NCI-H187 treated with DMSO at 0.1 percent for 48 hours (cell line): ENCODE measurements around the gene ADGRD2.

Source experiments
- DNase-seq: peaks from one replicate; lab custom pipeline; 2025; lab: John Stamatoyannopoulos, UW

Gene ADGRD2

DNA sequence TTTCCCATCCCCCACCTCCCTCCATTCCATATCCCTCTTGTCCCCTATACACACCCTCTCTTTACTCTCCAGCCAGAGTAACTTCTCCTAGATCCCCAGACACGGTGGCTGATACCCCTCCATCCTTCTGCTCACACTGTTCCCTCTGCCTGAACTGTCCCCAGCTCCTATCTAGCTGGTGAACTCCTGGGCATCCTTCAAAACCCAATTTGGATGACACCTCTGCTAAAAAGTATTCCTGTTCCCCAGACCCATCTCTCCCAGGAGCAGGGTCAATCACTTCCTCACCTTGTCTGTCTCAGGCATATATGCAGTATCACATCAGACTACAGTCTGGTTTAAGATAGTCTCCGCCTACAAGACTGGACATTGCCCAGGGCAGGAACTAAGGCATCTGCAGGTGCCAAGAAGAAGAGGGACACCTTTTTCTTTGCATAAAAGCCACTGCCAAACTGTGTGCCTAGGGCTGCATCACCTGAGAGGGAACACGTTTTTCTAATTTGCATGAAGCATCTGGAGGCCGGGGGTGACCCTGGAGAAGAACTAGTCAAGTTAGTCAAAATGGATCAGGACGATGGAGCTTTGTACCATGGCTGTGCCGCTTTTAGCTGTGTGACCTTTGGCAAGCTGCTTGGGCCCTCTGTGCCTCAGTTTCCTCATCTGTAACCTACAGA lies 29.8 kb downstream of the ADGRD2 start:
- DNase-seq = no peak

DNA sequence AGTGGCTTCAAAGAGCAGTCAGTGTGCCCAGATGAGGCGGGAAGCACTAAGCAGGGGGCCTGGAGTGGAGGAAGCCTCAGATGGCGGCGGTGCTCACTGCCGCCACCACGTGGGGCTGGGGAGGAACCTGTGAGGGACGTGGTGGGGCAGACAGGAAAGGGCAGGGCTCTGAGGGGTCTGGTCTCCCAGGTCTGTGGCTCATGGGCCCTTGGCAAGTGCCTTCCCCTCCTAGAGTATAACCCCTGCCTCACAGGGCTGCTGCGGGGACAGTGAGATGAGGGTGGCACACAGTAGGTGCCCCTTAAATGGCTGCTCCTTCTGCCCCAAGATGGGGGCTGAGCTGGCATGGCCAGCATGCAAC lies 30.4 kb downstream of the ADGRD2 start:
- DNase-seq = no peak

DNA sequence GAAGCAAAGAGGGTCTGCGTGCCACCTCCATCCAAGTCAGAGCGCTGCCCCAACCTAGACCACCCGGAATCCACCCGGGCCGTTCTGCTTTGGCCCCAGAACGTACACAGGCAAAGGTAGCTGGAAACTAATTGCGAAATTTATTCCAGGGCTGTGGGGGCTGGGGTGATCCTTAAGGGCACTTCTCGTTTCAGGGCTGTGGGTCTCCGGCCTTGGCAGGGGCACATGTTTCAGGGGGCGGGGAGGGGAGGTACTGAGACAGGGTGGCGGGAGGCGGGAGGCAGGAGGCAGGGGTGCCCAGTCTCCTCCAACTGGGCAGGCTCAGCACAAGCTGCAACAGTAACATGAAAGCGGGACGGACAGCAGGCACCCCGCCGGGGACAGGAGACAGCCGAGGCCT lies 30.9 kb downstream of the ADGRD2 start:
- no peak for DNase-seq

DNA sequence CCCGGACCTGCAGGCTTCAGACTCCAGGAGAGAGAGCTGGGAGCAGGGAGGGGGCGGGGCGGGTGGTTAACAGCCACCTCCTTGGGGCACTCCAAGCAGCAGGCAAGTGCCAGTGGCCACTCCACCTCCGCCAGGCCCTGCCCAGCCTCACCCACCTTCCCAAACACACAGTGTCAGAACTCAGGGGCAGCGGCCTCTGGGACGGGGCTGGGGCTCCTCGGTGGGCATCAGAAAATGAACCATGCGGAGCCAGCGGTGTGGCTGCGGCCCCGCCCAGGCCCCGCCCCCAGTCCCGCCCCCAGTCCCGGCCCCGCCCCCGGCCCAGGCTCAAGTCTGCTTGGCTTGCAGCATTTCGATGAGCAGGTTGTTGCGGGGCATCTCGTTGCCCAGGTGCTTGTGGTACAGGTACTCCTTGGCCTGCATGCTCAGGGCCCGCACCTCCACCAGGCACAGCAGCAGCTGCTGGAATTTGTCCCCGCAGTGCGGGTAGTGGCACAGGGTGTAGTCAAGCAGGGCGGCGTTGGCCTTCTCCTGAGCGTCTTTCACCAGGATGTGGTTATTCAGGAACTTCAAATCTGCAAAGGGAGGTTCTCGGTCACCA lies 32.3 kb downstream of the ADGRD2 start:
- no peak for DNase-seq

DNA sequence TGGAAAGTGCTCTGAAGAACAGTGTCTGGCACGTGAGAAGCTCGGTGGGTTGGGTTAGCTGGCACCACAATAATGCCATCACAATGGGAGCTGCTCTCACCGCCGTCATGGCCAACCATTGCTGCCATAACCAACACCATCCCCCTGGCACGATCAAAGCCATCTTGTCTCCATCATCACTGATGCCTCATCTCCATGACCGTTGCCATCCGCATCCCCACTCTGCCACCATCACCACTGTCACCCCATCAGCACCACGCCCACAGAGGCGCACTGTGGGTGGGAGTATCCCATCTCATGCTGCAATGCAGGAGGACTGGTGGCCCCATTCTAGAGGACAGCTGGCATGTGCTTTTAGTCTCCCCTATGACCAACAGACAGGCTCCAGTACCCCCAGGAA lies 33.2 kb downstream of the ADGRD2 start:
- DNase-seq = no peak

DNA sequence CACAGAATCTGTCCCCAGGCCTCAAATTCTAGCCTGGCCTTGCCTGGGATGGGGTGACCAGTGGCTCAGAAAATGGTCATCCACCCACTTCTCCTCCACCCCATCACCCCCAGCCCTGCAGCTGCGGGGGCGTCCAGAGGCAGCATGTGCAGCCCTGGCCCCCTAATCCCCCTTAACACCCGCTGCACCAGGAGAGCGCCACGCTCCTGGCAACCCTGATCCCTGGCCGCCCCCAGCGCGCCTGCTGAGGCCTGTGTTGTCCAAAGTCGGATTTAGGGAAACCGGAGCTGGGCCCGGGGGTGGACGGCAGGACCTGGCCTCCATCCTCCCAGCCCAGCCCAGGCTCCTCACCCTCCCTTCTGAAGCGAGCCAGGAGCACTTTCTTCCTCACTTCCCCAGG lies 35.0 kb downstream of the ADGRD2 start:
- no peak for DNase-seq

DNA sequence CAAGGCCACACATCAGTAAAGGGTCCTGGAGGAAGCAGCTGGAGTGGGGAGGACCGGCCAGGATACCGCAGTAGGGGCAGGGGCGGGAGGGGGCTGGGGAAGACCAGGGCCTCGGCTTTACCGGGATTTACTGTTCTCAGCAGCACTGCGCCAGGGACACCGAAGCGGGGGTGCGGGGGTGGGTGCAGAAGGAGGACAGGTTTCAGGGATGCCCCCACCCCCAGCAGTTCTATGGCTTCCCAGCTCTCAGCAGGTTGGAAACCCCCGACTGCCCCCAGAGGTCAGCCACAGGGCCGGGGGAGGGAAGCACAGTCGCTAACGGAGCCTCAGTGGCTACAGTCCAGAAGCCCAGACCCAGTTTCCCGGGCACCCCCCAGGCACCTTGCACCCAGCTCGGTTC lies 35.7 kb downstream of the ADGRD2 start:
- no peak for DNase-seq

DNA sequence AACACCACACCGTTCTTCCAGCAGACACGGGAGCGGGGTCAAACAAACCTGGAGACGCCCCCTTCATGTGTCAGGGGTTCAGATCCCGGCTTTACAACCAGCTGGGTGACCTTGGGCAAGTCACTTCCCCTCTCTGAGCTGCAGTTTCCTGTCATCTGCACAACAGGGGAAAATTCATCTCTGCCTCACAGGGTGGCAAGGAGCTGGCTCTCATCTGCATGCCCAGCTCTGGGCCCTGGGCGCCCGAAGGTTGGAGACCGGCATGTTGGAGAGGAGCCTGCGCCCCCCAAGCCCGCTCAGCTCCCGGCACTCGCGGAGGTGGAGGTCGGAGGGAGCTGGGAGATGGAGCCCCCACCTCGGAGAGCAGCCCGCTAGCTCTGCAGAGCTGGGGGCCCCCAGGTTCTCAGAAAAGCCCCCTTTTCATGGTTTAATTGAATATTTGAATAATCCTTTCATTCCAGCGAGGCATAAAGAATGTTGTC lies 36.6 kb downstream of the ADGRD2 start:
- no peak for DNase-seq

DNA sequence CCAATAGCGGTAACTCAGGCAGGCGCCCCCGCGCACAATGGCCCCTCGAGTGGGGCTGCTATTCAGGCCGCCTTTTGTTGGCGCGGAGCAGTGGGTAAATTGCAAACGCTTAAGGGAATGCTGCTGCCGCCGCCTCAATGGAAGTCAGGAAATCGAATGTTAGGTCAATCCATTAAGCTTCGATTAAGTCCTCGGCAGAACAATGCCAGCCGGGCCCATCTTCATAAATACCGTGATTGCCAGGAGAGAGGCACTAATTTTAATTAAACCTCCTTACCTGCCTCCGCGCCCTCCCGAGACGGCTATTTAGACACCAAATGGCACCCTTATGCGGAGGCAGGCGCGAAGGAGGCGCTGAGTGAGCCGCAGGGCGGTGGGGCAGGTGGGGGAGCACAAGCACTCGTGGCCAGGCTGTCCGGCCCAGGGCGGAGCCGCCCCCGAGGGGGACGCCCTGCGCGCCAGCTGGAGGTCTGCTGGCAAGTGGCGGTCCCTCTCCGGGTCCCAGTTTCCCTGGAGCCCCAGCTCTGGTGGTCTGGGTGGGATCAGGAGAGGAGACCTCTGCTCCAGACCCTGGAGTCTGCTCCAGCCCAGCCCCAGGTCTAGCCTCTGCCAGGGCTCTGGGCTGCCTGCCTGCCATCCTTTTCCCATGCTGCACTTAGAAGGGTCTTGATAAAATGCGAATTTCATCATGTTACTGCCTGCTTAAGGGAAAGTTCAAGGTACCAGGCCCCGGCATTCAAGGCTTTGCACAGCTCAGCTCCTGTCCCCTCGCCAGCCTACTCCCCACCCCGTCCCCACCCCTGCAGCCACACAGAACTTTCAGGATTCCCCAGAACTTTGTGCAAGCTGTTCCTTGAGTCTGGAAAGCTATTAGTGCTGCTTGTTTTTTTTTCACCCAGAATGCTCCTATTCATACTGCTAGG lies 37.3 kb downstream of the ADGRD2 start:
- no peak for DNase-seq

DNA sequence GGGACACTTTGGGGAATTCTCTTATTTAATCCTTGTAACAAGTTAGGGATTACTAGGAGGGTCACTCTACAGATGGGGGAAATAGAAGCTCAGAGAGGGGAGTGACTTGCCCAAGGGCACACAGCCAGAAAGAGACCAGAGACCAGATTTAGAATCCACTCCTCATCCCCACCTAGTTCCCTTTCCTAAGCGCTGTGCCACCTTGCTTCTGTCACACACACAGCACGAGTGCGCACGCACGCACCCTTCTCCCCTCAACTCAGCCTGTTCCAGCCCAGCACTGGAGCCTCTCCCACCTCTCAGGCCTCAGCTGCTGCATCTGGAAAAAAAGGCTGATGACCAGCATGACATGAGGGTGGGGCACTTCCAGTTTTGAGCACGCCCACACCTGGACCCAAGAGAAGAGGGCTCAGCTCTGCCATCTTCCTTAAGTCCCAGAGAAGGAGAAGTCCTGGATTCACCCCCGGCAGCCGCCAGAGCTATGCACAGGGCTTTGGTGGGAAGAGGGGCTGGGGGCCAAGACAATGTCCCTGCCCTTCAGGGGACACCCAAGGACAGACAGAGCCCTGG lies 38.5 kb downstream of the ADGRD2 start:
- no peak for DNase-seq

DNA sequence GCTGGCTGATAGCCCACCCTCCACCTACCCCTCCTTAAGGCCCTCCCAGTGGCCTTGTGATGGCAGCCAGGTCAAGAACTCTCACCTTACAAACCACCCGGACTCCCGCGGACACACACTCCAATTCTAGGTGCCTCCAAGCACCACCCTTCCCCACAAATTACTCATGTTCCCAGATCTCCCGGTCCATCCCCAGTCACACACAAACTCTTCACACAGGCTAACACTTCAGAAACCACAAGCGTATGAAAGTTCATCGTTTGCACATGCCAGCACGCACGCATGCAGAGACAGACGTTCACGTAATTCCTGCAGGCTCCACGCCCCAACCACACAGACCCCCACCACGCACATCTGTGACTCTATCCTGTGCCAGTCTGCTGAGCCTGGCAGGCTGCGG lies 39.0 kb downstream of the ADGRD2 start:
- DNase-seq = no peak

DNA sequence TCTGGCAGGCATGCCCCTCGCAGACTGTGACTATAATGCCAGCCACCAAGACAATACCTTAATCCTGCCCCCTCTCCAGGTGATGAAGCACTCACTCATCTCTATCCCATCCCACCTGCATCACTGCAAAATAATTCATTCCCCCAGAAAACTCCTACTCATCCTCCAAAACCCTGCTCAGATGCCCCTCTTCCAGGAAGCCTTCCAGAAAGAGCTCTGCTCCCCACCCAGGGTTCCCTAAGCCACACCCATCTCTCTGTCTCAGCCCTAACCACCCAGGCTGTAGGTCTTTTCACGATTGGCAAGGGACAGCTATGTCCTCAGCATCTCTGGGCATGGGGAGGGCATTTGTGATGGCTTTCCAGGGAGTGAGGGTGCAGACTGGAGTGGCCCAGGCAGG lies 39.8 kb downstream of the ADGRD2 start:
- no peak for DNase-seq

DNA sequence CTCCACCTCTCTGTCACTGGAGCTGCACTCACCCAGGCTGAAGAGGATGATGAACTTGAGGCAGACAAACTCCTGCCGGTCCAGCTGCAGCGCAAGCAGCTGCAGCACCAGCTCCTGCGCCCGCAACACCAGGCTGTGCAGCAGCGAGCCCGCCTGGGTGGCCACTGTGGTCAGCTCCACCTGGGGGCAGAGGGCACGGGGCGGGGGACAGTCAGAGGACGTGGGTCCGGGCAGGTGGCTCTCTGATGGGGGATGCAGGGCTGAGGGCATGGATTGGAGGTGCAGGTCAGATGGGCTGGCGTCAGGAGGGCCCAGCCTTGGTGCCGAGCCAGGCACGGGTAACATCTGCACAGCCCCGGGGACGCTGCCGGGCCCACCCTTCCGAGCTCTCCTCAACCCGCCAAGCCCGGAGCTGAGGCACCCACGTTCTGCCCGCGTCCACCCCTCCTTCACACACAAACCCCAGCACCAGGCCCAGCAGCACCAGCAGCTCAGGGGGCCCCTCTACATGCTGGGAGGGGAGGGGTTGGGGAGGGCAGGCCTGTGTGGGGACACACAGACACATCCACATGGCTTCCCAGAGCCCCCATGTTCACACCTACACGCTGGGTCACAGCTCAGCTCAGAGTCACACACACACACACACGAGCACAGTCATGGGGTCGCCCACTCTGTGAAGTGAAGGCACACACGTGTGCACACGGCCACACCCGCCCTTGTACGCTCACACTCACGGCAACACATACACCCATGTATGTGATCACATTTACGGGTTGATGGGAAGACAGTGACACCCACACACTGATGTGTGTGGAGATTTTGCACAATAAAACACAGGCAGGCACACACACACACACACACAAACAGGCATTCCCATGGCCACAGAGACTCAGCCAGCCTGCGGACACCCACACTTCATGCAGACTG lies 41.1 kb downstream of the ADGRD2 start:
- DNase-seq = no peak

DNA sequence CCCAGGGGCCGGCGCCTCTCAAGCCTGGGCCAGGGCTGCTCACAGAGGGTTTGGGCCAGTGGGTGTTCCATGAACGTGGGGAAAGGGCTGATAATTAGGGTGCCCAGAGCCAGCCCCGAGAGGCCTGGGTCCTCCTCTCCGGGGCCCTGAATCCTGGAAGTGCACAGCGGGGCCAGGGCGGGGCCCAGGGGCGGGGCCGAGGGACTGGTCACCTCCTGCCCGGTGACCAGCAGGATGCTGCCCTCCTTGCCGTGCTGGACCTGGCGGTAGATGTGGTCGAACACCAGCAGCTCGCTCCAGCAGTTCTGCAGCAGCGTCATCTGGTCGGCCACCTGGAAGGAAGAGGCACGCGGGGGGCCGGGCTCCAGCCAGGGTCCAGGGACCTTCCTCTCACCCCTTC lies 42.6 kb downstream of the ADGRD2 start:
- no peak for DNase-seq

DNA sequence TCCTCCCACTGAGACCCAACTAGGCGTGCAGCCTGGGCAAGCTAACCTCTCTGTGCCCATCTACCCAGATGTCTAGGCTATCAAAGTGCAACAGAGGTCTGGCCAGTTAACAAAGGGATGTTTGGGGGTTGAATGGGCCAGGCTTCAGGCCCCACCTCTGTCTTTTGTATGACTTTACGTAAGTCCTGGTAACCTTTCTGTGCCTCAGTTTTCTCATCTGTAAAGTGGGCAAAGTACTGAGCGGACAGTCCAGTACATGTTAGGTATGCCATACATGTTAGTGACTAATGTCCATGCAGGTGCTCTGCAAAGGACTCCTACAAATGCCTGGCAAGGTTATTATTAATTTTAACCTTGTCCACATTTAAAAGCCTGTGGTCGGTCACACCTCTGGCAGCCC lies 43.0 kb downstream of the ADGRD2 start:
- DNase-seq = no peak

DNA sequence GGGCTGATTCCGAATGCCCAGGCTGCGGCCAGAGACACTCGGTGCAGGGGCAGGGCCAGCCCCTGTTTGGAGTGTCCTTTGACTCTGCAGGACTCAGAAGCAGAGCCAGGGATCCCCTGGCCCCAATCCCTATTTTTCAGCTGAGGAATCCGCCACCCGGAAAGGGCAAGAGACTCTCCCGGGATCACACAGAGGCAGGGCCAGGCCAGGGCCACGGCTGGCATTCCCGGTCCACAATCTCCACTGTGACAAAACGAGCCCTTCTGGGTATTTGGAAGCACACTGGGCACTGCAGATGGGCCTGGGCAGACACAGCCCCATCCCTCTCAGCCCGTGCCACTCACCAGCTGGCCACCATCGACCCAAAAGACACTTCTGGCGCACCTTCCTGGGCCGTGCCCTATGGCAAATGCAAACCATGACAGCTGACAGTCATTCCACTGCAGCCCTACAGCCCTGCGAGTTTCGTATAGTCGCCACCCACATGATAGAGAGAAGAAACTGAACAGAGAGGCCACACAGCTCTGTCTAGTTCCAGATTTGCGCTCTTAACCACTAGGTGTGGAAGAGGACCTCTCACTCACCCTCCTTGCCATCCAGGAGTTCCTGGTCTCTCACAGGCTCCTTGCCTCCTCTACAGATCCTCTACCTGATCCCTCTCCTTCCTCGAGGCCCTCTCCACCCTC lies 43.7 kb downstream of the ADGRD2 start:
- DNase-seq = no peak

DNA sequence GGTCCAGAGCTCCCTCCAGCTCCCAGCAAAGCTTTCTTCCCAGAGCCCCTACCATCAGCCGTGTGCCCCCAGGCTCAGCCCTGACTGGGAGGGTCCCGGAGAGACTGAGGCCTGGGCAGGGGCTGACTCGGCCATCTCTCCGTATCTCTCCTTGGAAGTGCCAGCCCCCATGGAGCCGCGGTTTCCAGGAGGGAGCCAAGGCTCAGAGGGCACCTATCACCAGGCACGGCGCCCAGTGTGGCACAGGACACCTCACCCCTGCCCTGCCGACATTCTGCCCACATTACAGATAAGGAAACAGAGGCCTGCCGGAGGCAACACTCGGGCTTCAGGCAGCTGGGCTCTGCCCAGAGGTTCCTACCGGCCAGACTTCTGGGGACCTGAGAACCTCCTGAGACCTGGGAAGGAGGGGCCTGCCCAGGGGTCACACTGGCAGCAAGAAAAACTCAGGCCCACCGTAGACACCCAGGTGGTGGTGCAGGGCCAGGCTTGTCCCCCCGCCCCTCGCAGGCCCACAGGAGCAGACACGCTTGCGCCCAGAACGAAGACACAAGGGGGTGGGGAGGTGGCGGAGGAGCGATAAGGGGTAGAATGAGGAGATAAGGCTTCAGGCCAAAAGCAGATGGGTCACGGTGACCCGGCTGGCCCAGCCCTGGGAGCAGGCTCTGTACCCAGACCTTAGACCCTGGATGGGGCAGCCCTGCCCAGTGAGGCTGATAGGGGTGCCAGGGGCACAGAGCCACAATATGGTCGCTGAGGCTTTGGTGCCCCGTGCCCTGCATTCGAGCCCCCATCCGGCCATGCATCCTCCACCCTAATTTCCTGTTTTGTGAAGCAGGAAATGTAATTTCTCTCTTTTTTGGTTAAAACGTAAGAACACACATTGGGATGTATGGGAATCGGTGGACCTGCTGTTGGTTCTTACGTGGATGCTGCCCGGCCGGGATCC lies 45.1 kb downstream of the ADGRD2 start:
- no peak for DNase-seq

DNA sequence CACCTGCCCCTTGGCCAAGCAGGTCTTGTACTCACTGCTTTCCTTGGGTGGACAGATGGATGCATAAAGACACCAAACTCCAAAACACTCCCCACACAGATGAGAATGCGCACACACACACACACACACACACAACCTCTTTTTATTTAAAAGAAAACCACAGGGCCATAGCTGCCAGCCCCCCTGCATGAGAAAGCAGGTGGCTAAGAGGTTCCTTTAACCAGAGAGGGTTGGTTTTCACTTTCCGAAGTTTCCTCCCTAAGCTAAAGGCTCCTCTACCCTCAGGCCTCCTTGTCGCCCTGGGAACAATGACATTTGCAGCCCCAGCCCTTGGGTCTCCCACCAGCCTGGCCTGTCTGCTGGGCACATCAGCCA lies 45.8 kb downstream of the ADGRD2 start:
- DNase-seq = no peak

DNA sequence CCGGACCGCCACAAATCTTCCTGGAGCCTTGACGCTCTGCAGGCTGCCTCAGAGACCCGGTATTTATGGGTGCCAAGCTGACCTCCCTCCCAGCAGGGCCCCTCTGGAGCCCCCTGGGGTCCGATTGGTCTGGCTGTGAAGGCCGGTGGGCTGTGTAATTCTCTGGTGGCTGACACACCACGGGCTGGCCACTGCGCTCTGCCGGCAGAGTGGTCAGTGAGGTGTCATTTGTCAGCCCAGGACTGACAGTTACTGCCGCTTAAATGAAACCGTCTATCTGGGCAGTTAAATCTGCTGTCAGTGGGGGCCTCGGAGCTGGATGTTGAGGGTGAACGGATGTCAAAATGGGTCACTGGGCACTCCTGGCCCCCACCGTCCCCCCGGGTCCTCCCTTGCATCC lies 46.2 kb downstream of the ADGRD2 start:
- DNase-seq = no peak

DNA sequence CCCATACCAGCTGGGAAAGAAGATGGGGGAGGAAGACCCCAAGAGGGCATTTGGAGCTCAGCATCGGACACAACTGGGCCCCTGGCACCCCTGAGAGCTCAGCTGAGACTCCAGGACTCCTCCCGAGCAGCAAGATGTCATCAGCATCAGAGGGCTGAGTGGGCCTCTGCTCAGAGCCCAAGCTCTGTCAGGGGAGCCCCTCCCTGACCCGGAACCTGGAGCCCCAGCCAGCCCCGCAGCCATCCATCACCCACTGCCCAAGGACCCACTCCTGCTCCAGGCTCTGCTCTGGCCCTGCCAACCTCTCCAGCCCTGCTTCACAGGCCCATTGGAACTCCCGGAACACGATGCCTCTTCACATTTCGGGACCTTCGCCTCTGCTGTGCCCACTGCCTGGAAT lies 47.2 kb downstream of the ADGRD2 start:
- DNase-seq = no peak
